PC-3 (cell line): ENCODE results near the gene TMEM184C.

Experiments used
- EZH2 ChIP-seq: fragments of 300-600 bp; sonication (generic); IDR thresholded peaks from one replicate; pipeline ENCODE4 v1.6.1; 2017; ENCODE audit warnings: antibody characterized with exemption, mild to moderate bottlenecking, low read length; ENCODE audit not compliant: unreplicated experiment
- EZH2phosphoT487 ChIP-seq: fragments of 300-600 bp; sonication (generic); IDR thresholded peaks from 2 replicates; pipeline ENCODE4 v1.6.1; 2018; ENCODE audit warnings: mild to moderate bottlenecking, antibody characterized with exemption, low read length, borderline replicate concordance
- TF ChIP-seq, protein P1 (sequence below): fragments of 300-600 bp; sonication (generic); conservative IDR thresholded peaks from 2 replicates; pipeline ENCODE4 v1.5.1; 2017; ENCODE audit warnings: antibody characterized with exemption, low read depth, mild to moderate bottlenecking, low read length

DNA sequence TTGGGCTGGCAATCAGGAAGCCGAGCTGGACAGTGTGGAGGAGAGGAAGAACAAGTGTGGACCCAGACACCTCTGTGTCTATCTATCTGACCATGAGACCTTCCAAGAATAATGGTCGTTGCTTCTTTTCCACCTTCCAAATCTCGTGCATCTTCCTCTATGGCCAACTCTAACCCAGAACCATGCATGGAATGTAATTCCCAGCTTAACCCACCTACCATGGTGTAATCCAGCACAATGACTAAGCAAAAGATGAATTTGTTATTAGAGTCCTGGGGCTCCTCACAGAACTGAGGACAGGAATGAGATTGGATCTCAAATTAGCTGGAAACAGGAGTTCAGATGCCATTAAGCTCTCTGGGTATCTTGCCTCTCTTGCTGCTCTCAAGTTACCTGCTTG lies 17.4 kb upstream of the TMEM184C start:
- TF ChIP-seq, protein P1, sequence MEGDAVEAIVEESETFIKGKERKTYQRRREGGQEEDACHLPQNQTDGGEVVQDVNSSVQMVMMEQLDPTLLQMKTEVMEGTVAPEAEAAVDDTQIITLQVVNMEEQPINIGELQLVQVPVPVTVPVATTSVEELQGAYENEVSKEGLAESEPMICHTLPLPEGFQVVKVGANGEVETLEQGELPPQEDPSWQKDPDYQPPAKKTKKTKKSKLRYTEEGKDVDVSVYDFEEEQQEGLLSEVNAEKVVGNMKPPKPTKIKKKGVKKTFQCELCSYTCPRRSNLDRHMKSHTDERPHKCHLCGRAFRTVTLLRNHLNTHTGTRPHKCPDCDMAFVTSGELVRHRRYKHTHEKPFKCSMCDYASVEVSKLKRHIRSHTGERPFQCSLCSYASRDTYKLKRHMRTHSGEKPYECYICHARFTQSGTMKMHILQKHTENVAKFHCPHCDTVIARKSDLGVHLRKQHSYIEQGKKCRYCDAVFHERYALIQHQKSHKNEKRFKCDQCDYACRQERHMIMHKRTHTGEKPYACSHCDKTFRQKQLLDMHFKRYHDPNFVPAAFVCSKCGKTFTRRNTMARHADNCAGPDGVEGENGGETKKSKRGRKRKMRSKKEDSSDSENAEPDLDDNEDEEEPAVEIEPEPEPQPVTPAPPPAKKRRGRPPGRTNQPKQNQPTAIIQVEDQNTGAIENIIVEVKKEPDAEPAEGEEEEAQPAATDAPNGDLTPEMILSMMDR, result no peak
- TF ChIP-seq EZH2phosphoT487 (no peak), EZH2 (no peak)
